ENCODE data around the gene ITPK1. TPM values are rescaled to one million over a fixed set of nuclear protein-coding genes. Genes with fewer than 3 reads are reported as not detected.
A peak's percentile ranks its signal among the peaks of the same experiment; 100 is the strongest.

Gene ITPK1
- total RNA-seq, 2 donors from 2014 or later: 57.9 to 92.1 TPM

- H3K36me3 Mint-ChIP-seq: no peaks in the 10 kb centered on the region
- H3K27ac Mint-ChIP-seq: peak overlapping the region in 1 of 2 donors; percentile 39
- H3K4me3 Mint-ChIP-seq: no peak overlapping the region
- no peaks in the 10 kb centered on the region for H3K9me3 Mint-ChIP-seq
- DNase-seq (ENCODE audit: low spot score): no peak
- H3K4me1 Mint-ChIP-seq (ENCODE audit: low read depth in 2 of 2): peaks cover 39 to 50% of the 10 kb centered on the region in 2 donors
- H3K27me3 Mint-ChIP-seq: no peaks in the 10 kb centered on the region
- no peak for ATAC-seq
Measured at GRCh38 chr14:93092606-93093556, 22.8 kb downstream of the ITPK1 start.

- DNase-seq (ENCODE audit: low spot score) (no peak), ATAC-seq (no peak)
- H3K27ac Mint-ChIP-seq: peak overlapping the region in 1 of 2 donors; percentile 39
- no peaks in the 10 kb centered on the region for H3K9me3 Mint-ChIP-seq
- no peak overlapping the region for H3K4me3 Mint-ChIP-seq
- no peaks in the 10 kb centered on the region for H3K27me3 Mint-ChIP-seq
- H3K4me1 Mint-ChIP-seq (ENCODE audit: low read depth in 2 of 2): peaks cover 44 to 52% of the 10 kb centered on the region in 2 donors
- no peaks in the 10 kb centered on the region for H3K36me3 Mint-ChIP-seq
Measured at GRCh38 chr14:93091666-93092065, 24.1 kb downstream of the ITPK1 start.

GRCh38 chr14:93090826-93091555 is 24.7 kb downstream of the ITPK1 start:
- Mint-ChIP-seq H3K4me1 (ENCODE audit: low read depth in 2 of 2) (peaks cover 42 to 53% of the 10 kb centered on the region in 2 donors), H3K9me3 (no peaks in the 10 kb centered on the region), H3K36me3 (no peaks in the 10 kb centered on the region), H3K4me3 (no peak overlapping the region), H3K27ac (peak overlapping the region in 1 of 2 donors; percentile 64), H3K27me3 (no peaks in the 10 kb centered on the region)
- ATAC-seq (no peak), DNase-seq (ENCODE audit: low spot score) (no peak)

- Mint-ChIP-seq H3K4me1 (ENCODE audit: low read depth in 2 of 2) (peaks cover 34 to 55% of the 10 kb centered on the region in 2 donors), H3K9me3 (no peaks in the 10 kb centered on the region), H3K27ac (peak overlapping the region; percentile 8 to 64), H3K36me3 (no peaks in the 10 kb centered on the region), H3K4me3 (no peak overlapping the region), H3K27me3 (no peaks in the 10 kb centered on the region)
- ATAC-seq (no peak), DNase-seq (ENCODE audit: low spot score) (no peak)
Measured at GRCh38 chr14:93089521-93090269, 26.0 kb downstream of the ITPK1 start.

- peak overlapping the region; percentile 66 to 84 for H3K27ac Mint-ChIP-seq
- peaks cover 50 to 59% of the 10 kb centered on the region in 2 donors for H3K4me1 Mint-ChIP-seq (ENCODE audit: low read depth in 2 of 2)
- H3K9me3 Mint-ChIP-seq: no peaks in the 10 kb centered on the region
- no peaks in the 10 kb centered on the region for H3K27me3 Mint-ChIP-seq
- ATAC-seq: peak; percentile 48
- no peaks in the 10 kb centered on the region for H3K36me3 Mint-ChIP-seq
- H3K4me3 Mint-ChIP-seq: peak overlapping the region; percentile 29
- DNase-seq (ENCODE audit: low spot score): no peak
Measured at GRCh38 chr14:93086441-93087055, 29.2 kb downstream of the ITPK1 start.

GRCh38 chr14:93085911-93086310 is 29.8 kb downstream of the ITPK1 start:
- Mint-ChIP-seq H3K27ac (peak overlapping the region; percentile 66 to 84), H3K9me3 (no peaks in the 10 kb centered on the region), H3K4me3 (peak overlapping the region; percentile 29)

GRCh38 chr14:93084866-93085857 is 30.6 kb downstream of the ITPK1 start:
- Mint-ChIP-seq H3K9me3 (no peaks in the 10 kb centered on the region), H3K36me3 (no peaks in the 10 kb centered on the region), H3K27me3 (no peaks in the 10 kb centered on the region), H3K4me1 (ENCODE audit: low read depth in 2 of 2) (peaks cover 41 to 55% of the 10 kb centered on the region in 2 donors), H3K27ac (peak overlapping the region; percentile 66 to 84), H3K4me3 (no peak overlapping the region)
- ATAC-seq: no peak
- no peak for DNase-seq (ENCODE audit: low spot score)

More at GRCh38 chr14:93085911-93086310, 29.8 kb downstream of the ITPK1 start:
- DNase-seq (ENCODE audit: low spot score) (no peak), ATAC-seq (no peak)
- Mint-ChIP-seq H3K36me3 (no peaks in the 10 kb centered on the region), H3K27me3 (no peaks in the 10 kb centered on the region), H3K4me1 (ENCODE audit: low read depth in 2 of 2) (peaks cover 49 to 62% of the 10 kb centered on the region in 2 donors)

GRCh38 chr14:93084402-93084801 is 31.3 kb downstream of the ITPK1 start:
- no peak for DNase-seq (ENCODE audit: low spot score)
- peaks cover 40 to 54% of the 10 kb centered on the region in 2 donors for H3K4me1 Mint-ChIP-seq (ENCODE audit: low read depth in 2 of 2)
- H3K36me3 Mint-ChIP-seq: no peaks in the 10 kb centered on the region
- no peak for ATAC-seq
- H3K9me3 Mint-ChIP-seq: no peaks in the 10 kb centered on the region
- peak overlapping the region in 1 of 2 donors; percentile 84 for H3K27ac Mint-ChIP-seq
- H3K4me3 Mint-ChIP-seq: no peak overlapping the region
- no peaks in the 10 kb centered on the region for H3K27me3 Mint-ChIP-seq

- Mint-ChIP-seq H3K36me3 (no peaks in the 10 kb centered on the region), H3K9me3 (no peaks in the 10 kb centered on the region), H3K4me1 (ENCODE audit: low read depth in 2 of 2) (peaks cover 45 to 56% of the 10 kb centered on the region in 2 donors), H3K4me3 (no peak overlapping the region), H3K27me3 (no peaks in the 10 kb centered on the region), H3K27ac (peak overlapping the region in 1 of 2 donors; percentile 94)
- no peak for ATAC-seq
- DNase-seq (ENCODE audit: low spot score): no peak
Measured at GRCh38 chr14:93083917-93084316, 31.8 kb downstream of the ITPK1 start.

GRCh38 chr14:93082576-93083001 is 33.1 kb downstream of the ITPK1 start:
- no peaks in the 10 kb centered on the region for H3K36me3 Mint-ChIP-seq
- peak overlapping the region; percentile 79 to 94 for H3K27ac Mint-ChIP-seq
- H3K27me3 Mint-ChIP-seq: no peaks in the 10 kb centered on the region
- peak overlapping the region; percentile 42 for H3K4me3 Mint-ChIP-seq
- peak in 1 of 2 donors; percentile 18 for ATAC-seq
- H3K9me3 Mint-ChIP-seq: no peaks in the 10 kb centered on the region
- peaks cover 47 to 57% of the 10 kb centered on the region in 2 donors for H3K4me1 Mint-ChIP-seq (ENCODE audit: low read depth in 2 of 2)
- no peak for DNase-seq (ENCODE audit: low spot score)

- ATAC-seq: peak; percentile 80 to 84
- Mint-ChIP-seq H3K4me1 (ENCODE audit: low read depth in 2 of 2) (peaks cover 47 to 57% of the 10 kb centered on the region in 2 donors), H3K27ac (peak overlapping the region; percentile 79 to 94), H3K27me3 (no peaks in the 10 kb centered on the region), H3K9me3 (no peaks in the 10 kb centered on the region), H3K4me3 (peak overlapping the region; percentile 76), H3K36me3 (no peaks in the 10 kb centered on the region)
- peak; percentile 79 for DNase-seq (ENCODE audit: low spot score)
Measured at GRCh38 chr14:93081876-93082570, 33.7 kb downstream of the ITPK1 start.

Data from natural killer cell treated with Interleukin-12 subunit alpha and Interleukin-12 subunit beta and Interleukin-15 and Interleukin-18, amount 100 ng/mL, for 72 hours (primary cell).